Cardiac septum (tissue), 1 donor: ENCODE results near the gene POMGNT1. TPM values are rescaled to one million over a fixed set of nuclear protein-coding genes. Genes with fewer than 3 reads are reported as not detected.

Experiments used
- DNase-seq: peaks from one replicate; pipeline ENCODE4 v3.0.0-alpha.2; 2020; ENCODE audit warnings: low spot score
- intact Hi-C: fragments of 100-400 bp; cut with DNase I; formaldehyde crosslinking; loops from one replicate; pipeline ENCODE4 v1.14.0; 2022
- total RNA-seq: library from RNA; stranded (reverse); fragmentation: NEBNext Ultra II Directional; extraction: Animal tissue kit (Norgen Biotek cat#: 25700); gene quantifications from one replicate; pipeline ENCODE4 v1.2.1, GENCODE V29; 2021
- donor health status: DM: no; HTN: no; CAD: no.

POMGNT1 gene
- total RNA-seq, 1 donor from 2014 or later, result 139 TPM

DNA sequence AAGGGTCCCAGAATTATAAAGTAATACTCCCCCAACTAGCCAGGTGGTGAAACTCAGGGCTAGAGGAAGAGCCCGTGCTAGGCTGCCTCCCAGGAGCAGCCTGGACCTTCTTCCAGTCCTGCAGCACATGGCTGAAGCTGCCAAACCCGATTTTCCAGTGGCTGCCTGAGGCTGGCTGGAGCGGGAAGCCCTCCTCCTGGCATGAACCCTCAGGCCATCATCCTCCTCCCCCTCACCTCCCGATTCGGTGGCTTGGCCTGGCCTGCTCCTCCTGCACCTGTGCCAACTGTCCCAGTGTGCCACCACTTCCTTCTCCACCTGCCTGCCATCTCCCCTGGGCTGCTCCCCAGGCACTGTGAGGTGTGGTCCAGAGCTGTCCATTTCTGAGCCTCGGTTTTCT is 26.4 kb downstream of the POMGNT1 start:
- intact Hi-C loops, result loop anchor here (2.0 kb wide), 1 partner anchor 39 kb away; the partner anchor contains the start of gene PIK3R3
- no peak for DNase-seq

DNA sequence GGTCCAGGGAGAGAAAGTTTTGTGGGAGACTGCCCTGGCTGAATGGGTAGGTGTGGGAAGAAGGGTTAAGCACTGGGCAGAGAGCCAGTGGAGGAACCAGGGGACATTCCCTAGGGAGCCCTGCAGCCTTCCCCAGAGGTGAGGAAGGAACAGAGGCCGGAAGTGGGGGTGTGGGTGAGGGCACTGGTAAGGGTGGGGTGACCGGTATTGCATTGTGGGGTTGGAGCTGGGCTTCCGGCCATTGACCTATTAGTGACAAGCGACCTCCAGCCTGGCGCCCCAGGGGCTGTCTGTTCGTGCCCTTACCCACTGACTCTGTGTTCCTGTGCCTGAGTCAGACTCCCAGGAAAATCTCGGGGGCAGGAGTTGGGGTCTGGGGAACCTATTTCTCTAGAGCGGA is 26.9 kb downstream of the POMGNT1 start:
- DNase-seq, result no peak
- intact Hi-C loops, result no loop called here

DNA sequence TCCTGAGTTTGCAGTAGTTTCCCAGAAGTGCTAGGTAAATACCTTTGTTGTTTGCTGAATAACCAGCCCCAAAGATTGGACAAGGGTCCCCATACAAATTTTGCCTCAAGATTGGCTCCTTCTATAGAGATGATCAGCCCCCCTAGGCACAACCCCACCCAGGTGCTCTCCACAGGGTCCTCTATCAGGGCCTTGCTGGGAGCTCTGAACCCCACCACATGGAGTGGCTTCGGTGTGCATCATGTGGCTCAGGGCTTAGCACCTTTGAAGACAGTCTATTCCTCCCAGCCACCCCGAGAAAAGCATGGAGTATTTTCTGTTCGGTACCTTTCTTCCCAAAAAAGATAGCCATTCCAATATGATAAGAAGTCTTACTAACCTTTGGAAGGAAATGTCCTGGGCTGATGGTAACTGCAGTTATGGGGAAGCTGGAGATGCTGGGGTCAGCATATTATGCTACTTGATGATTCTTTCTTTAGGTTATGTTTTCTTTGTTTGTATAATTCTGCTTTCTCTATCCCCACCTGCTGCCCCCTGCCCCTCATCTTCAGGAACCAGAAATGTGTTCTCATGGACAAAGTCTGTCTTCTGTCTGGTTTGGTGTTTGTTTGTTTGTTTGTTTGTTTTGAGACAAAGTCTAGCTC is 28.3 kb downstream of the POMGNT1 start:
- intact Hi-C loops, result no loop called here
- DNase-seq, result no peak

DNA sequence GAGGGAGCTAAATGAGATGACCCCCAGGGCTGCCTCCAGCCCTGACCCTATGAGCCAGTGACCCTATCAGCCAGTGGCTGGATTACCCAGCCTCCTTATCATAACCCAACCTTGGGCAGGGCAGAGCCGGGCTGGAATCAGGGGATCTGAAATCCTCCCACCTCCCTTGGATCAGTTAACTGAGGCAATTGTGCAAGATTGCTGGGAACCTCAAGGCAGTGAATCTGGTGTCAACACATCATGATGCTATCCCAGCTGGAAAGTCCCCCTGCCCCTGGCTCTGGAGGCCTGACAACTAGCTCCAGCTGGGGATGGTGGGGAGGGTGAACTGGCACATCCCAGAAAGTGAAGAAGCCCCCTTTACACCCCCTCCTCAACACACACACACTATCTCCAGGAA is 29.8 kb downstream of the POMGNT1 start:
- intact Hi-C loops, result no loop called here
- DNase-seq, result no peak

DNA sequence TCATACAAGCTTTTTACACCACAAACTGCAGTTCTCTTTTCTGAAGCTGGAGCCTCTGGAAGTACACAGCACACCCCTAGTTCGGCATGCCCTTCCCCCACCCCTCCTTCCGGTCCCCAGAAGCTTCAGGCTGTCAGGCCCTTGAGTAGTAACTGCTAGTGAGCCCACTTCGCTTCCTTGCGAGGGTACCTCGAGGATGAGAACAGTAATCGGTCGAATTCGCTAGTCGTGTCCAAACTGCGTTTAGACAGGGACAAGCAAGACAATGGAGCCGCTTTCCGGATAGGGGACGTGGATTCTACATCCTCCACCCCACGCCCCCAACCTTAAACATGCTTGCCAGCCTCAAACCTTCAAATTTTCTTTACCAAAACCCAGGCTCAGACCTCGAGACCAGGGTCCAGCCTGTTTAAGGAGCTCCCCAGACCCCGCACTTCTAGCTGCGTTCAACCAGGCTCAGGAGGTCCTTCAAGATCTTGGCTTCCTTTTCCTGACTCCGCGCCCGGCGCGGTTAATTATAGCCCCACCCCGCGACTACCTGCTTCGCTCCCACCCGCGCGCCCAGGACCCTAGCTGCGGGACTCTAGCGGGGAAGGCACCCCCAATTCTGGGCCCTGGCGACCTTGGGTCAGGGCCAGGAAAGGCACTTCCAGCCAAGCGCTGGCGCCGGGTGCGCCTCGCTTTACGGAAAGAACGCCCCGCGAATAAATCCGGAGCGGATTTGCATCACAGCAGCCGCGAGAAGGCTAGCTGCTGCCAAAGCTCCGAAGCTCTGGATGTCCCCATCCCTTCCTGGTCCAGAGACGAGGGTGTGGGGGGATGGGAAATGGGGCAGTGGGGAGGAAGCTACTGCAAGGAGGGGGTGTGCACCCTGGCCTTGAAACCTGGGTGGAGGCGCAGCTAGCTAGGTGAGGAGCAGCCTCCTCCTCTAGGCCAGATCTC is 31.4 kb downstream of the POMGNT1 start:
- intact Hi-C loops, result loop anchor here (2.0 kb wide), 1 partner anchor 32 kb away; no protein-coding TSS in a partner anchor
- DNase-seq, result peak; percentile 83

DNA sequence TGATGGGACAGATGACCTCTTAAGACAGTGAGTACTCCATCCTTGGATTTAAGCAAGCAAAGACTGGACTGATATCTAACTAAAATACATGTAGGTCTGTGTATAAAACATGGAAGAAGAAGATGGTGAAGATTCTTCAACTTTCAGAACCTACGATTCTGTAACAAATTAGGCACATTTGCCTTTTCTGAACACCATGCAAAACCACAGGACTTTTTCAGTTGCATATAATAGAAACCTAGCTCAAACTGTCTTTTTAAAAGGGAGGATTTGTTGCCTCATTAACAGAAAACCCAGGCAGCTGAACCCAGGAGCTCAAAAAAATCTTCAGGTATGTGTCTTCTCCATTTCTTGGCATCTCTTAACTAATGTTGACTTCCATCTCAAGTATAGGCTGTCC is 38.0 kb downstream of the POMGNT1 start:
- intact Hi-C loops, result no loop called here
- DNase-seq, result no peak

DNA sequence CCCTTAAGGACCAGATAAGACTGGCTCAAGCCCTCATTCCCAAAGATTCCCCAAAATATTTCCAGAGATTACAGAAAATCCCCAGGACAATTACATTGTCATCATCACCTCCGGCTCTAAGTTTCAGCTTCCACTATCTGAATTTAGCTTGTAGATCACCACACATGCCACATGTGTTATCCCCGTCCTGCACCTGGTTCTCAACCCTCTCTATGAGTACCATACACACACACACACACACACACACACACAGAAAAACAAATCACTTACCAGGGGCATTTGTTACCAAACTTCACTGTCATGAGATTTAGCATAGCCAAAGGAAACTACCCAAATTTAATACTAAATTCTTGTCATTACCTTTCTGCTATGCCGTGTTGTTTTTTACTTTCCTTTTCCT is 38.7 kb downstream of the POMGNT1 start:
- intact Hi-C loops, result no loop called here
- no peak for DNase-seq

DNA sequence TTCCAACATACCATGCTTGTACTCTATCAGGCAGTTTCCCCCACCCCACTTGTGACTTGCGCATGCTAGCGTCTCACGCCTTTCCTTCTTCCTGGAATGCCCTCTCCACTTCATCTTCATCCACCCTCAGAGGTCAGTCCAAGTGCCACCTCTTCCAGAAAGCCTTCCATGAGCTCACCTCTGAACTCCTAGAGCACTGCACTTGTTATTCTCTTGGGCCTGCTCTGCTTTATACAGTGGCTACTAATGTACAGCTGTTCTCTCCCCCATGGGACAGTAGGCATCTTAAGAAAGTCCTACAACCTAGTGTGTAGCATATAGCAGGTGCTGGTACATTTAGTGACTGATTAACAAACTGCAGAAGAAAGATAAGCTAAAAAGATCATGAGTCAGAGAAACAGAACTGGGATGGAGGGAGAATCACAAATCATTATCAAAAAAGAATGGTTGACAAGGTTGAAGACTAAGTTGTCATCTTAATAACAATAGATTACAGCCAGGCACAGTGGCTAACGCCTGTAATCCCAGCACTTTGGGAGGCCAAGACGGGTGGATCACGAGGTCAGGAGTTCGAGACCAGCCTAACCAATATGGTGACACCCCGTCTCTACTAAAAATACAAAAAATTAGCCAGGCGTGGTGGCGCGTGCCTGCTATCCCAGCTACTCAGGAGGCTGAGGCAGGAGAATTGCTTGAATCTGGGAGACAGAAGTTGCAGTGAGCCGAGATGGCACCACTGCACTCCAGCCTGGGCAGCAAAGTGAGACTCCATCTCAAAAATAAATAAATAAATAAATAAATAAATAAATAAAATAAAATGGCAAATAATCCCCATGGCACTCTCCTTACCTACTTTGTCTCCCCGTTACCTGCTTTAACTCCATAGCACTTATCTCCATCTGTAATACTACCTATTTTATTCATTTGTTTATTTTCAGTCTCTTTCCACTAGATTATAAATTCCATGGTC is 39.6 kb downstream of the POMGNT1 start:
- intact Hi-C loops, result no loop called here
- DNase-seq, result no peak

DNA sequence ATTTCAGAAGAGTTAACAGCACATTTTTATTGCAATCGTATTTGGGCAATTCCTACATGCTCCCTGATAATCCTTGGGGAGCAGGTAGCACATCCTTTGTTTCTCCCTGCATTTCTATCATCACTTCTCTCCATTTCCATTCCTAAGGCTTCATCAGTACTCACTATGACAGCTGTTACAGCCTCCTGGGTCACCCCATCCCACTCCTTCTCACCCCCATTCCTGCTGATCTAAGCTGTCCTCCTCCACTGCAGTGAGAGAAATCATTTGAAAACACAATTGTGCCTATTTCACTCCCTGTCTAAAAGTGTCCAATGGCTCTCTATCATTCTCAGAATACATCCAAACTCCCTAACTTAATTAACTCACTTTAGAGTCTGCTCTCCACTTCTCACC is 40.3 kb downstream of the POMGNT1 start:
- intact Hi-C loops, result no loop called here

DNA sequence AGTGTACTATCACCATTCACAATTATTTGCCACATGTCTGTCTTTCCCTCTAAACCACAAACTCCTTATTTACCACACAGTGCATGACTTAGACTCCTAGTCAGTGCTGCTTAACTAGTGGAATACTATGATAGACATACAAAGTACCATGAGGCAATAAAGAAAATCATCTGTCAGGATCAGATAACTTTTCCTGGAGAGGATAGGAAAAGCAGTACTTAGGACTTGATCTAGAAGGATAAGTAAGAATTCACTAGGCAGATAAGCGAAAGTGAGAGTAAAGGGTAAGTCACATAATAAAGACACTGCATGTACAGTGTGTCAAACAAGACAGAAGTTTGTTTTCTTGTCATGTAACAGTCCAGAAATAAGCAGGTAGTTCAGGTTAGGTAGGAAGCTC is 44.5 kb downstream of the POMGNT1 start:
- DNase-seq, result no peak
- intact Hi-C loops, result no loop called here

More for the DNA sequence above, 40.3 kb downstream of the POMGNT1 start:
- no peak for DNase-seq

DNA sequence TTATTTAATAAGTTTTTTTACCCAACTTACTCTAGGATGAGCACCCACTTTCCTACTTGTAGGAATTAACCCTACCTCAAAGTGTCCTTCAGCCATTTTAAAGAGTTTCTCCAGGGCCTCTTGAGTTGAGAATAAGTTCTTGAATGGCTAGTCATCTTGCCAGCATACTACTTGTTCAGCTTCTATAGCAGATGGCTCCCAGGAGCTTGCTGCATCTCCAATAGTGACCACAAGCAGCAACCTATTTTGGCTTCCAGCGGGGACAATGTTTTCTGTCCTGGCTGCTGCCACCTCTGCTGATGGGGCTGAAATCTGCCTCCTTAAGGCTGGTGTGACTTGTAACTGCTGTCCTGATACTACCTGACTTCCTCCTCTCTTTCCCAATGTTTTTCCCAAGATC is 45.0 kb downstream of the POMGNT1 start:
- intact Hi-C loops, result no loop called here
- no peak for DNase-seq

DNA sequence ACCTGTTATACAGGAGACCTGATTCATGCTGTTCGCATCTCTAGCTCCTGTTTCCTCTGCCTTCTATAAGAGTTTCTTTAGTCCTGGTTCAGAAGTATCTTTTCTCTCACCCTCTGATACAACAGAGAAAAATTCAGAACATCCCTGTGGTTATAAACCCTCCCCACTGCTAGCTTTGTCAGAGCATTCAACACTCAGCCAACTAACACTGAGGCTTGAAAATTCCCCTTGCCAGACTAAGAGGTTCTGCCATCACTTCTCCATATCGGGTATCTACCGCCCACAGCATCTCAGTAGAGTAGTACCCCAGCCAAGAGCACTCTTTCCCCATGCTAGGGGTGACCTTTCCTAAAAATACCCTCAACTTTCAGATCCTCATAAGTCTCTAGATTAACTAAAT is 46.2 kb downstream of the POMGNT1 start:
- intact Hi-C loops, result no loop called here
- DNase-seq, result no peak

DNA sequence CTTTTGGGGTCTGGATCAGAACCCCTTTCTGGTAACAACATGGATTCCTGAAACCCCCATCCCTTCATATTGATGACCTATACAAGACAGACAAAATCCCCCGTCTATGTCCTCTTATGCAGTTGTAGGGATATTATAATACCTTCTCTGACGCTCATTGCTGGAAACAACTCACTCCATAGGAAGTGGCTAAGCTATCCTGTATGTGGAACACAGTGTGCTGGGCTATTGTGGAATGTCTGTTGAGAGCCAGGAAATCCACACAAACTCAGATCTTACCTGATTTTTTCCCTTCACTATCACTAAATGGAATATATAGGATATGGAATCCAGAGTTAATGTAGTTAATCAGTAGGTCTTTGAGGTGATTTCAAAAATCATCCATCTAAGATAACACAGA is 48.1 kb downstream of the POMGNT1 start:
- intact Hi-C loops, result no loop called here
- no peak for DNase-seq

DNA sequence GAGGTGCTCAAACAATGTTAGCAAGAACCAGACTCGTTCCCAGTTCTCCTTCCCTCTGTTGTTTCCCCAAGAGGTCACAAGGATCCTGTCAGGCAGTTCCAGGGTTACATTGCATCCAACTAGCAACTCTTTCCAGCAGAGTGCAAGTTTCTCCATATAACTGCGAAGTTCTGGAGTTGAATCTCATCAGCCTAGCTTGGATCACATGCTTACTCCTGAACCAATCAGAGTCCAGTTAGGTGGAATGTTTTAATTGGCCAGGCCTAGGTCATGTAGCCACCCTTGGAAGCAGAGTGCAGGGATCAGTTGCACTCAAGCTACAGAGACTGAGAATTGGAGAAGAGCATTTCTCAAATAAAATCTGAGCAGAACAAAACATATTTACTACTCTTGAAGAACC is 49.9 kb downstream of the POMGNT1 start:
- intact Hi-C loops, result no loop called here
- DNase-seq, result no peak

Other genes starting within 250 kb of the POMGNT1 start
- gene PIK3R3, start 65.8 kb downstream of the POMGNT1 start, total RNA-seq, result 55.3 TPM
- 3.0 TPM for gene TSPAN1, start 23.3 kb downstream of the POMGNT1 start, total RNA-seq
- not detected for gene P3R3URF, start 21.9 kb downstream of the POMGNT1 start, total RNA-seq
- 11.9 TPM for gene LURAP1, start 4.9 kb upstream of the POMGNT1 start, total RNA-seq
- gene RAD54L, start 49.3 kb upstream of the POMGNT1 start, total RNA-seq, result 0.97 TPM
- gene LRRC41, start 105.2 kb upstream of the POMGNT1 start, total RNA-seq, result 52.5 TPM
- gene UQCRH, start 105.3 kb upstream of the POMGNT1 start, total RNA-seq, result 907 TPM
- 18.5 TPM for gene NSUN4, start 142.4 kb upstream of the POMGNT1 start, total RNA-seq
- 0.97 TPM for gene FAAH, start 195.9 kb upstream of the POMGNT1 start, total RNA-seq